HG02884 (cell line): ENCODE results near the gene SVEP1.
"Not testable (repeated sequence)": the region's sequence is repeated elsewhere in the genome, so short reads cannot be mapped to it uniquely, and the experiment has no call there.

Source experiments
- ATAC-seq: cut with Tn5 transposase; IDR thresholded peaks from one replicate; pipeline ENCODE4 v1.9.1; 2021; ENCODE audit warnings: mild to moderate bottlenecking, moderate library complexity; ENCODE audit not compliant: unreplicated experiment

Gene SVEP1

GRCh38 chr9:110579862-110580219 is 300 bp upstream of the SVEP1 start:
- ATAC-seq: no peak

- ATAC-seq: no peak
These were observed 937 bp downstream of the SVEP1 start for GRCh38 chr9:110578575-110579033.

DNA sequence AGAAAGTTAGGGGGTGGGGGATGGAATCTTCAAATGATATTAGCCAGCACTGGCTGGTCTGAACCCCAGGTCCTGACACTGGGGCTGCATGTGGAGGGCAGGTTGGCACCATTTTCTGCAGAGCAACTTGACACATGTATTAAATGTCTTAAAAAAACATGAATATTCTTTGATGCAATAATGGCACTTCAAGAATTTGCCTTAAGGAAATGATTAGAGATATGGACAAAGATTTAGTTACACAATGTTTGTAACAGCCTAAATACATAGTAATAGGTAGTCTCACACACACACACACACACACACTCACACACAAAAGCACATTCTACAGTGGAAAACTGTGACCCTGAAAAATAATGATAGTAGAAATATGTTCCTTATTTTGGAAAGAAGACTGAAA is 3.6 kb downstream of the SVEP1 start:
- no peak for ATAC-seq

DNA sequence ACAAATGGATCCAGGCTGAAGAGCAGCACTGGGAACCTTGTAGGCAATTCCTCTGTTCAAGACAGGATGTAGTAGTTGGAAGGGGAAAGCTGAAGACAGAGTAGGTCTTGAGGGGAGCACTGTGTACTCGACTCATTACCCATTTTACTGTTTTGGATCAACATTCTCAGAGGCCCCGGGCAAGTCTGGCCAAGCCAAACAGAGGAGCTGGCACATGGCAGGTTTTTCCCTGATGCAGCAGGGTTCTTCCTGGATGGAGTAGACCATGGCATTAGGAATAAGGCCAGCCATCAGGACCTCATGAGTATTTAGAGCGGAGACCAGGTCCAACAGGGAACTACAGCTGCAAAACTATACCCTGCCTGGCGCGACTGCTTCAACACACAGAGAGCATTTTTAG is 4.4 kb downstream of the SVEP1 start:
- no peak for ATAC-seq

GRCh38 chr9:110573305-110573704 is 6.2 kb downstream of the SVEP1 start:
- no peak for ATAC-seq

DNA sequence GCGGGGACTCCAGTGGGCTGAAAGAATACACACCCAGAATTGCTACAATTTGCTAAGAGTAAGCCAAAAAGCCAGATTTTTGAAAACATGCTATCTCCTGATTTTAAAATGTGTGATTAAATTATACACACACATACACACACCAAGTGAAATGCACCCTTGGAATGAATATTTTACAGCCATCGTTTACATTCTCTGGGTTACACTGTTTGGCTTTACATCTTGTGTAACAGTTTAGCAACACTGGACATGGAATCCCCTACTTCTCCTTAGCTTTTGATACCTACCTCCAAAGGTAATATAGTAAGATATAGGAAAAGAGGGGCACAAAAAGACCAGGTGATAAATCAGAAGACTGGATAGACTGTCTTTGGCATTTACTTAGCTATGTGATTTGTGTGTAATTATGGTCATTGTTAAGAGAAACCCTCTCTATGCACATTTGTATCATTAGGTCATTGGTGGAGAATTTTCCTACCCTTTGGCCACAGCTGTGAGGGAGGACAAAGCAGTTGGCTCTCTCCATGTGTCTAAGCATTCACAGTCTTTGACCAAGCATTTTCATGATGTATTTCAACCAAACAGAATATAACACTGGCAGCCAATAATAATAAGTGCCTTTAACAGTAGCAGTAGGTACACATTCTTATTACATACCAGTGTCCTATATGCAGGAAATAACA is 7.6 kb downstream of the SVEP1 start:
- no peak for ATAC-seq

GRCh38 chr9:110566156-110566555 is 13.4 kb downstream of the SVEP1 start:
- no peak for ATAC-seq

DNA sequence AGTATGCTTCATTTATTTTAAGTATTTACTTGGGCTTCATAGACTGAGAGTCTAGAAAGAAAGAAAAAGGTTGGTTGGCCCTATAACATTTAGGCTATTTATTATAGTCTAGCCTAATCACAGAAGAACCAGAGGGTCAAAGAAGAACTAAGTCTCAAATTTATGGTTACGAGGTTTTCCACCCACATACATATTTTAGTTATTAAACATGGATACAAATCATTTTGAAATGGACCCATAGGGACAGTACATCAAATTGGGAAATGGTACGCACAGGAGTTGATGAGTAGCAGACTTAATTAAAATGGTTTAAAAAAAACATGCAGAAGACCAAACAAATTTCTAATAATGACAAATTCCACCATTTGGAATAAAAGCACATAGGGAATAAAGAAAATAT is 17.7 kb downstream of the SVEP1 start:
- ATAC-seq: no peak

- no peak for ATAC-seq
These were observed 19.7 kb downstream of the SVEP1 start for GRCh38 chr9:110559869-110560268.

DNA sequence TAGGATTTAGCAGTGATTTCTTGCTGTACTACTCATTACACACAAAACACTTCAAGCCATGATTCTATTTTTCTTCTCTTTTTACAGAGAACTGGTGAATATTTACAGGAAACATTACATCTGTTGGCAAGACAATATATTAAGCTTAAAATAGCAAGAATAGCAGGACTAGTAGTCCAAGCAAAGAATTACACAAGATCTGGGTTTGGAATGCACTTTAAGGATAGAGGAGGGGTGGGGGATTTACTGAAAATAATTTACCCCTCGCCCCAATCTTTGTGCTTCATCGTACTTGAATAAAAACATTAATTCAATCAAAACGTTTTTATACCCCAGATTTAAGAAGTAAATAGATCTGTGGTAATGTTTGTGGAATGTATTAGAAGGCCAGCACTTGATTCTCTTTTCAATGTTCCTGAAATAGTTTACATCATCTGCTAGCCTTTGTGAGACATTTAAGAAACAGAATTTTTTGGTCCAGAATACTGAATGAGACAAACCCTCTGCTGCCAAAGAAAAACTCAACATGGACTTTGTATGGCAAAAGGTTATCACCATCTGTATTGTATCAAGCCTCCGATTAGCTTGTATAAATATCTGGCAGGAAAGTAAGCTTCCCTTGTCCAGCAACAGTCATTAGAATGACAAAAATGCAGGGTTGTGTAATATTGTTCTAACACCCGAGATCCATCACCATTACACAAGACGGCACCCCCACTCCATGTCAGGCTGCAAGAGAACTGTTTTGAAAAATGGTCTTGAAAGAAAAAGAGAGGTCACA is 23.8 kb downstream of the SVEP1 start:
- ATAC-seq: no peak

- ATAC-seq: no peak
These were observed 33.1 kb downstream of the SVEP1 start for GRCh38 chr9:110546411-110546871.

DNA sequence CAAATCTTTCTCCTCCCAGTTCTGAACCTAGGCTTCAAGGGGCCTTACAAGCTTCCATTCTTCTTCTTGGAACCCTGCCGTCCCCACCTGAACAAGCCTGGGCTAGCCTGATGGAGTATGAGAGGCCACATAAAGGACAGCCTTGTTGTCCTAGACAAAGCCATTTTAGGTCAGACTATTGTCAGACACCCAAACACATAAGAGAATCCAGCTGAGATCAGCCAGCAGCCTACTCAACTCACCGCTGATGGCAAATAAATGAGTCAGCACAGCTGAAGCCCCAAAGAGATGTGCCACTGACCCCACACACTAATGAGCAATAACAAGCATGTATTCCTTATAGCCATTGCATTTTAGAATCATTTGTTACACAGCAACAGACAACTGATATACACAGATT is 33.8 kb downstream of the SVEP1 start:
- no peak for ATAC-seq

DNA sequence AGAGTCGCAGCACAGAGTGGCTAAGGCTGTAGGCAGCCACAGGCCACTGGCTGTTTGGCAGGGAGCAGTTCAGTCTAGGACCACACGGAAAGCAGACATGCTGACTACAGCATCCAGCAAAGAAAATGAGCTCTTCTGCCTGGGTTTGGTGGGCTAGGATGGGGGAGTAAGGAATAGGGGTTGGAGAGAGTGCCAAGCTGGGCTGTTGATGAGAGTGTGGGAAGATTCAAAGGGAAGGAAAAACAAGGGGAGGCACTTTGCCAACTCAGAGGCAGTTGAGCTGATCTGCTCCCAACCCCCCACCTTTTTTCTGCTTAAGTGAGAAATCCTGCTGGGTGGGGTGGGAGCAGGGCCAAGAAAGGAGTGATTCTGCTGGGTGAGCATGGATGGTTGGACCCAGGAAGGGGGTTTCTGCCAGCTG is 35.9 kb downstream of the SVEP1 start:
- no peak for ATAC-seq

DNA sequence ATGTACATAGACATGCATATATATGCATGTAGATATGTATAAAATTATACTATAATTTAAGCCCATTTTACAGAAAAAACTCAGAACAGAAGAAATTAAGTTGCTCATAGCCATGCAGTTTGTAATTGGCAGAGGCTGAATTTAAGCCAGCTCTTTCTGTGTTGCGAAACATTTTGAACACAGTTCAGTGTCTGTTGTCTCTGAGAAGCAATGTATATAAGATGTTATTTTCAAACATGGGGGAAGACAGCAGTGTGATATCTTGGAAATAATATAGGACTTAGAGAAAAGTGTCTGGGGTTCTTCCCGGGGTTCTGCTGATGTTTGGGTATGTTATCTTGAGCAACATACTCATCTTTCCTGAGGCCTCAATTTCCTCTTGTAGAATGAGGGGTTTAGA is 37.6 kb downstream of the SVEP1 start:
- ATAC-seq: no peak

GRCh38 chr9:110538647-110539041 is 40.9 kb downstream of the SVEP1 start:
- no peak for ATAC-seq

DNA sequence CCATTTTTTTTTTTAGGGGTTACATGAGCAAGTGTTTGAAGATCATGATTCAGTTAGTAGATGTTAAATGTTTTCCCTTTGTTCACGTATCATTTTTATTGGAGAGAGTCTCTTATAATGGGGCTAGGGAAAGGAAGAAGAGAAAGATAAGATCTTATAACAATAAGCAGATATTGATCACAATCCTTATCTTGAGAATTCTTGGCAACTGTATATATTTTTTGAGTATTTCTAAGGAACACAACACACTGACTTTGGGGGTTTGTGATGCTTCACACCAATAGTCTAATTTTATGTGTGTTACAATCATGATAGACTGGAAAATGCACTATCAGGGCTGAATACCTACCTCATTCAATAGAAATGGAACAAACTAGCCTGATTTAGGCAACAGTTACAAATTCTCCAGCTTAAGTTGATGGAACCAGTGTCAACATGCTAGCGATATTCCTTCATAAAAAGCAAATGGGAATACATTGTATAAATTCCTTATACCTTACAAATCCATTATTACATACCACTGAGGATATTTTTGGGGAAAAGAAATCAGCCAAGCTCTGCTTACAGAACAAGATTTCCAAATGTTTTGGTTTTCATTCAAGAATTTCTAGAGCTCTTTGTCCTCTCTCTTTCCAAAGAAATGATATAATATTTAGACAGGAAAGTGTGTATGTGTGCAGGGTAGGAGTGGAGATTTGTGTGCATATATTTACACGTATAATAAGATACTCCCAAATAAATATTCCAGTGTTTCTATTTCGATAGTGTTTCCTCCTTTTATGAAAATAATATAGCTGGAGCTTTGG is 41.5 kb downstream of the SVEP1 start:
- no peak for ATAC-seq

DNA sequence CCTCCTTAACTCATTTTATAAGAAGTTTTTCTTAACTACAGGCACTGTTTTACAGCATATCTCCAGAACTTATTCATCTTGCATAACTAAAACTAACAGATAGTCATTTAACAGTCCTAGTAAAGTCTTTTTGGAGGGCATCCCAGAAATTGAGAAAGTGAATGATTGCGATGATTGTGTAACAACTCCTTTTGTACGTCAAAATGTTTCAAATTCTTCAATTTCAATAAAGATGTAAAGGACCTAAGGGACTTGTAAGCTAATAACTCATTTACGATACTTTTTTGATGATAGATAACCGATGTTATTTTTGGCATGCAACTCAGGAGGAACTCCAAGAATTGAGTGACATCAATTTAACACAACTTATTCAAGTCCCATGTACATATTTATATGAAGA is 42.7 kb downstream of the SVEP1 start:
- no peak for ATAC-seq

- ATAC-seq: not testable (repeated sequence)
These were observed 45.4 kb downstream of the SVEP1 start for GRCh38 chr9:110534162-110534561.

GRCh38 chr9:110532908-110533665 is 46.5 kb downstream of the SVEP1 start:
- no peak for ATAC-seq

DNA sequence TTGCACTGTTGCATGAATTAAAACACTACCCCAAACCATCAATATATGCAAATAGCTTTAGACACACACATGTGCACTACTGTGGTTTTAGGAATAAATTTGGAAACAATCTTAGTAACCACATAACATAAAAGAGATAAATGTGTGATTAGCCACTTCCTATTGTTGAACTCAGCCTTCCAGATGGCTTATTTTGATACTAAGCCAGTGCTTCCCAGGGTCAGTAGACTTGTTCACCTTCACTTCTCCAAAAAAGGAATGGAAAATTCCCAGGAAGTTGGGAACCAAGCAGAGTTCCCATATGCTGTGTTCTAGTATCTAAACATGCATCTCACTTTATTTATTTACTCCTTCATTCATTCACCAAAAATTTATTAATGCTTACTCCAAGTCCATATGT is 47.8 kb downstream of the SVEP1 start:
- no peak for ATAC-seq

- ATAC-seq: not testable (repeated sequence)
These were observed 48.3 kb downstream of the SVEP1 start for GRCh38 chr9:110531241-110531640.
